ENCODE measurements around the gene LYRM9. TPM values are rescaled to one million over a fixed set of nuclear protein-coding genes. Genes with fewer than 3 reads are reported as not detected.
A peak's percentile ranks its signal among the peaks of the same experiment; 100 is the strongest.

Gene LYRM9
- total RNA-seq, 6 donors from 2014 or later: 9.1 to 26.8 (median 14.4) TPM

DNA sequence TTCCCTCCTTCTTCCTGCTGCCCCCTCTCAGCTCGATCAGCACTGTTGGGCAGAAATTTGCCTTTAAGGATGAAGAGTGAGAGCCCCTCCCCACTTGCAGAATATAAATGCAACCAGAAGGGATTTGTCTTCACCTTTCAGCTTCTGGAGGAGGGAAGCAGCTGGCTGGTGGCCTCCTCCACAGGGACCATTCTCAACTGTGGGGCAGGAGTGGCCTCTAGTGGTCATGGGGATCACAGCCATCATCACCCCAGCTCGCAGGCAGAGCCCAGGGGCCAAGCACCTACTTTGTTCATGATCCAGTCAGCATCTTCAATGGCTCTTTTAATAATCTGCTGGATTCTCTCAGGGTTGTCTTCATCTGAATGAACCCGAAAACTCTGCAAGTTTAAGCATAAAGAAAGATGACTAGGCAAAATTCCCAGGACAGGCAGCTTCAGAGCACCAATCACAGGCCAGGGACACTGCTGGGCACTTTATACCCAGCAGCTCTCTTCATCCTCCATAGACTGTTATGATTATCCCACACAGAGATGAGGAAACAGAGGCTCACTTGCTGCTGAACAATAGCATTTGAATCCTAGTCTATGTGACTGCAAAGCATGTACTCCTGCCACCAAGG, 13.1 kb downstream of the LYRM9 start:
- Histone ChIP-seq H3K4me3 (no peak overlapping the region), H3K27ac (no peak overlapping the region), H3K9me3 (no peaks in the 10 kb centered on the region), H3K4me1 (no peaks in the 10 kb centered on the region), H3K36me3 (peaks cover 0 to 7% (median 0%) of the 10 kb centered on the region in 4 donors), H3K27me3 (no peaks in the 10 kb centered on the region)
- DNase-seq: peak in 1 of 2 donors; percentile 67
- WGBS, 2 donors: 30 to 34% methylated on average over 3 of the region's 3 CpGs
- peak; percentile 74 to 78 for ATAC-seq (ENCODE audit: low FRiP score in 2 of 2)
- TF ChIP-seq POLR2A (IDR thresholded peaks at IDR 0.05) (no peak), POLR2AphosphoS5 (IDR thresholded peaks at IDR 0.05) (no peak)
- TF ChIP-seq, protein P1, sequence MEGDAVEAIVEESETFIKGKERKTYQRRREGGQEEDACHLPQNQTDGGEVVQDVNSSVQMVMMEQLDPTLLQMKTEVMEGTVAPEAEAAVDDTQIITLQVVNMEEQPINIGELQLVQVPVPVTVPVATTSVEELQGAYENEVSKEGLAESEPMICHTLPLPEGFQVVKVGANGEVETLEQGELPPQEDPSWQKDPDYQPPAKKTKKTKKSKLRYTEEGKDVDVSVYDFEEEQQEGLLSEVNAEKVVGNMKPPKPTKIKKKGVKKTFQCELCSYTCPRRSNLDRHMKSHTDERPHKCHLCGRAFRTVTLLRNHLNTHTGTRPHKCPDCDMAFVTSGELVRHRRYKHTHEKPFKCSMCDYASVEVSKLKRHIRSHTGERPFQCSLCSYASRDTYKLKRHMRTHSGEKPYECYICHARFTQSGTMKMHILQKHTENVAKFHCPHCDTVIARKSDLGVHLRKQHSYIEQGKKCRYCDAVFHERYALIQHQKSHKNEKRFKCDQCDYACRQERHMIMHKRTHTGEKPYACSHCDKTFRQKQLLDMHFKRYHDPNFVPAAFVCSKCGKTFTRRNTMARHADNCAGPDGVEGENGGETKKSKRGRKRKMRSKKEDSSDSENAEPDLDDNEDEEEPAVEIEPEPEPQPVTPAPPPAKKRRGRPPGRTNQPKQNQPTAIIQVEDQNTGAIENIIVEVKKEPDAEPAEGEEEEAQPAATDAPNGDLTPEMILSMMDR (IDR thresholded peaks at IDR 0.05): peak; percentile 66 to 86 (median 76)

DNA sequence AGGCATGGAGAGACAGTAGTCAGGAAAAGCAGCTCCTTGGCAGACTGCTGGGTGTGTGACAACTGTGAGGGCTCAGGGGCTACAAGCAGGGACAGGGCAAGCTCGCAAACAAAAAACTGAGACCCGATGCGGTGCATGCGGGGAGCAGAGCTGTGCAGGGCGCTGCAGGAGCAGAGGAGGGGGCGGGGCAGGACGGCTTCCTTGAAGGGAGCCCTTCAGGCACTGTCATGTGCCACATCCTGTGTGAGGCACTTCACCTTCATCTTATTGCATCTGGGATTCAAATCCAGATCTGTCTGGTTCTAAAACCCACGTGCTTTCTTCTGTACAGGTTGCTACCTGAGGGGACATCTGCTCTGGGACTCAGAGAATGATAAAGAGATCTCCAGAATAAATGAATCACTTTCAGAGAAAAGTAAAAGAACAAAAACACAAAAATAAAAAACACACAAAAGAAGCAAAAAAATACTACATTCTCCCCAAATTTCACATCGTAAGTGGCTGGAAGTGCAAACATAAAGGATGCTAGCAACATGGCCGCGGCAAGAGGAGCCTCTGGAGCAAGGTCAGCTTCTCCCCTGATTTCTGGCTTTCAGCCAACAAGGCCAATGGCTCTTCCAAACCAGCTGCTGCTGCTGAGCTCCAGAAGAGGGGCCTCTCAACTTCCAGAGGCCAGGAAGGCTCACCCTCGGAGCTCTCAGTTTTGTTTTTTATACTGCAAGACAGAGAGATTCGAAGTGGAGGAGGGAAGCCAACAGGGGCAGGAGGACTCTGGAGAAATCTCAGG, 14.2 kb downstream of the LYRM9 start:
- TF ChIP-seq POLR2A (IDR thresholded peaks at IDR 0.05) (no peak), EP300 (IDR thresholded peaks at IDR 0.05) (no peak), POLR2AphosphoS5 (IDR thresholded peaks at IDR 0.05) (no peak)
- TF ChIP-seq, protein P1 (IDR thresholded peaks at IDR 0.05): no peak
- Histone ChIP-seq H3K27me3 (no peaks in the 10 kb centered on the region), H3K27ac (no peak overlapping the region), H3K9me3 (no peaks in the 10 kb centered on the region), H3K4me3 (no peak overlapping the region), H3K4me1 (no peaks in the 10 kb centered on the region), H3K36me3 (peaks cover 0 to 7% (median 0%) of the 10 kb centered on the region in 4 donors)
- 84% methylated on average over 12 to 13 of the region's 13 CpGs for WGBS, 2 donors
- DNase-seq: peak in 1 of 2 donors; percentile 34
- no peak for ATAC-seq (ENCODE audit: low FRiP score in 2 of 2)

DNA sequence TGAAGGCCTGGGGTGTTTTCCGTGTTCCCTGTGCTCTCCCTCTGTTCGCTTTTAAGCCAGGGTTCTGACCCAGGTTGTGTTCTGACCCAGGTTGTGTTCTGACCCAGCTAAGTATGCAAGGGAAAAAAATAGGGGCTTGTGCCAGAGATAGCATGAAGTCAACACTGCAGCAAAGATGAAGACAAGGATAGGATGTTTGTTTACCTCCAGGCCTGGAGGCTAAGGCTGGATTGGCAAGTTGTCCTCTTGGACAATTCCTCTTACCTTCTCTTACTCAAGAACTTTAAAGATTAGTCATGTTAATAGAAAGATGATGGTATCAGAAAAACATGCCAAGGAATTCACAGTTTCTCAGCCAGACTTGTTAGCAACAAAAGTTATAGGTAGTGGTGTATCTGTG, 19.4 kb downstream of the LYRM9 start:
- ATAC-seq (ENCODE audit: low FRiP score in 2 of 2): no peak
- WGBS, 2 donors: 86 to 92% methylated on average over 2 of the region's 2 CpGs
- Histone ChIP-seq H3K36me3 (peaks cover 0 to 1% (median 0%) of the 10 kb centered on the region in 4 donors), H3K27me3 (no peaks in the 10 kb centered on the region), H3K4me3 (no peak overlapping the region), H3K9me3 (no peaks in the 10 kb centered on the region), H3K4me1 (no peaks in the 10 kb centered on the region), H3K27ac (no peak overlapping the region)
- TF ChIP-seq, protein P1 (IDR thresholded peaks at IDR 0.05): no peak
- no peak for TF ChIP-seq POLR2A (IDR thresholded peaks at IDR 0.05)
- TF ChIP-seq EP300 (IDR thresholded peaks at IDR 0.05): no peak
- TF ChIP-seq POLR2AphosphoS5 (IDR thresholded peaks at IDR 0.05): no peak
- DNase-seq: no peak

DNA sequence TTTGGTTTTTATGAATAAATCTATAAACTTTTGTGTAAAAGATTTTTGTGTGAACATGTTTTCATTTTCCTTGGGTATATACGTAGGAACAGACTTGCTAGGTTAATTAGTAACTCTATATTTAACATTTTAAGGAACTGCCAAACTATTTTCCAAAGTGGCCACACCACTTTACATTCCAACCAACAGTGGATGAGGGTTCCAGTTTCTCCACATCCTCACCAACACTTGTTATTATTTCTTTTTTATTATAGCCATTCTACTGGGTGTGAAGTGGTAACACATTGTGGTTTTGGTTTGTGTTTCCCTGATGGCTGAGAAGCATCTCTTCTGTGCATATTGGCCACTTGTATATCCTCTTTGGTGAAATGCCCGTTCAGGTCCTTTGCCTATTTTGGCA, 20.0 kb downstream of the LYRM9 start:
- Histone ChIP-seq H3K27me3 (no peaks in the 10 kb centered on the region), H3K27ac (no peak overlapping the region), H3K4me3 (no peak overlapping the region), H3K9me3 (no peaks in the 10 kb centered on the region), H3K4me1 (no peaks in the 10 kb centered on the region), H3K36me3 (no peaks in the 10 kb centered on the region)
- ATAC-seq (ENCODE audit: low FRiP score in 2 of 2) (no peak), DNase-seq (no peak)
- TF ChIP-seq POLR2AphosphoS5 (IDR thresholded peaks at IDR 0.05) (no peak), POLR2A (IDR thresholded peaks at IDR 0.05) (no peak), EP300 (IDR thresholded peaks at IDR 0.05) (no peak)
- TF ChIP-seq, protein P1 (IDR thresholded peaks at IDR 0.05): no peak
- 74 to 83% methylated on average over 2 of the region's 2 CpGs for WGBS, 2 donors
